ENCODE measurements around the gene CCDC183.
"Not testable (repeated sequence)": the region's sequence is repeated elsewhere in the genome, so short reads cannot be mapped to it uniquely, and the experiment has no call there.

GRCh38 chr9:136843801-136844740 is 47.9 kb downstream of the CCDC183 start:
- peak; percentile 47 to 77 (median 62) for TF ChIP-seq CTCF (IDR thresholded peaks at IDR 0.05)
- TF ChIP-seq POLR2AphosphoS5 (IDR thresholded peaks at IDR 0.05) = not testable (repeated sequence)

All from sigmoid colon (tissue), 4 donors.